AG08395 (cell line): ENCODE data around the gene SEC14L1.
"Not testable (repeated sequence)": the region's sequence is repeated elsewhere in the genome, so short reads cannot be mapped to it uniquely, and the experiment has no call there.

Experiments
- DNase-seq: peaks from one replicate; pipeline ENCODE4 v3.0.0; 2012; ENCODE audit warnings: mixed read lengths, low spot score

The SEC14L1 gene

GRCh38 chr17:77237232-77238008 is 96.7 kb downstream of the SEC14L1 start:
- DNase-seq = no peak

- no peak for DNase-seq
Measured at GRCh38 chr17:77240976-77241375, 100.2 kb downstream of the SEC14L1 start.

- no peak for DNase-seq
Measured at GRCh38 chr17:77242118-77242851, 101.5 kb downstream of the SEC14L1 start.

GRCh38 chr17:77245162-77245926 is 104.6 kb downstream of the SEC14L1 start:
- no peak for DNase-seq

- DNase-seq = no peak
Measured at GRCh38 chr17:77246110-77247047, 105.6 kb downstream of the SEC14L1 start.

GRCh38 chr17:77247048-77247541 is 106.3 kb downstream of the SEC14L1 start:
- DNase-seq = peak; percentile 80

GRCh38 chr17:77247609-77248008 is 106.8 kb downstream of the SEC14L1 start:
- no peak for DNase-seq

- DNase-seq = peak; percentile 43
Measured at GRCh38 chr17:77248216-77249114, 107.7 kb downstream of the SEC14L1 start.

- DNase-seq = no peak
Measured at GRCh38 chr17:77251622-77252183, 110.9 kb downstream of the SEC14L1 start.

GRCh38 chr17:77252306-77252705 is 111.5 kb downstream of the SEC14L1 start:
- peak; percentile 49 for DNase-seq

- DNase-seq = peak; percentile 56
Measured at GRCh38 chr17:77253611-77254051, 112.9 kb downstream of the SEC14L1 start.

GRCh38 chr17:77254951-77255825 is 114.4 kb downstream of the SEC14L1 start:
- peak; percentile 93 for DNase-seq

GRCh38 chr17:77255970-77256369 is 115.2 kb downstream of the SEC14L1 start:
- DNase-seq = not testable (repeated sequence)

- no peak for DNase-seq
Measured at GRCh38 chr17:77256710-77257109, 115.9 kb downstream of the SEC14L1 start.

GRCh38 chr17:77257169-77257568 is 116.4 kb downstream of the SEC14L1 start:
- no peak for DNase-seq

- DNase-seq = no peak
Measured at GRCh38 chr17:77257596-77258458, 117.1 kb downstream of the SEC14L1 start.

- no peak for DNase-seq
Measured at GRCh38 chr17:77258638-77259037, 117.9 kb downstream of the SEC14L1 start.
